H1 (cell line): Measurements from ENCODE around the gene VAPB. TPM values are rescaled to one million over a fixed set of nuclear protein-coding genes. Genes with fewer than 3 reads are reported as not detected.
A peak's percentile ranks its signal among the peaks of the same experiment; 100 is the strongest.

Source experiments
- CTCF ChIA-PET: fragments of 300-600 bp; sonication (Branson Sonifier 250); formaldehyde crosslinking; loops from one replicate; lab custom pipeline; 2021; ENCODE audit not compliant: partially characterized antibody; lab: Charles Lee
- POLR2A ChIA-PET: fragments of 300-600 bp; sonication (Branson Sonifier 250); formaldehyde crosslinking; loops from one replicate; lab custom pipeline; 2021; ENCODE audit warnings: inconsistent platforms; ENCODE audit not compliant: partially characterized antibody; lab: Charles Lee
- DNase-seq, 2 experiments: peaks; one replicate each; pipeline versions ENCODE4 v3.0.0 to v3.0.0-alpha.2; 2010 to 2022; ENCODE audit warnings: low spot score in 2 of 2, low read depth in 1 of 2, mixed read lengths in 1 of 2
- FAIRE-seq: peaks from 2 replicates; lab custom pipeline; 2011; peaks lifted over from hg19 to GRCh38; lab: Jason Lieb, UNC
- H2AFZ ChIP-seq: 2 replicates; pipeline ENCODE4 v1.8.1; 2012; ENCODE audit warnings: low read length, inconsistent platforms
- H2AK5ac ChIP-seq: 2 replicates; pipeline ENCODE4 v1.6.1; 2013; ENCODE audit warnings: low read depth, low read length
- H2BK120ac ChIP-seq: replicated peaks from 2 replicates; pipeline ENCODE3; 2013; ENCODE audit warnings: low read depth, low read length, inconsistent platforms
- H2BK12ac ChIP-seq: 2 replicates; pipeline ENCODE4 v1.6.1; 2013; ENCODE audit warnings: low read depth, low read length
- H2BK15ac ChIP-seq: 2 replicates; pipeline ENCODE4 v1.6.1; 2013; ENCODE audit warnings: low read length
- H2BK20ac ChIP-seq: 2 replicates; pipeline ENCODE4 v1.6.1; 2013; ENCODE audit warnings: low read length
- H2BK5ac ChIP-seq: 2 replicates; pipeline ENCODE4 v1.6.1; 2013; ENCODE audit warnings: low read depth, low read length
- H3K14ac ChIP-seq: 2 replicates; pipeline ENCODE4 v1.6.1; 2013; ENCODE audit warnings: inconsistent platforms; ENCODE audit not compliant: insufficient read length
- H3K18ac ChIP-seq: 2 replicates; pipeline ENCODE4 v1.6.1; 2013; ENCODE audit warnings: low read length; ENCODE audit errors: extremely low read depth
- H3K23ac ChIP-seq: 2 replicates; pipeline ENCODE4 v1.6.1; 2013; ENCODE audit warnings: inconsistent platforms; ENCODE audit not compliant: insufficient read length
- H3K23me2 ChIP-seq: 2 replicates; pipeline ENCODE4 v1.6.1; 2013; ENCODE audit warnings: low read depth, low read length
- H3K27ac ChIP-seq: 2 replicates; pipeline ENCODE4 v1.6.1; 2011; ENCODE audit warnings: low read depth, low read length, inconsistent platforms
- H3K27me3 ChIP-seq, 4 experiments: replicated peaks in 1 of 4; 1 replicate in 1 of 4; 2 replicates in 3 of 4; pipeline versions ENCODE4 v1.6.1 to v1.8.1; 2011 to 2013; ENCODE audit warnings: low read length in 3 of 4, mild to moderate bottlenecking in 3 of 4, inconsistent platforms in 2 of 4, mixed read lengths in 2 of 4, moderate library complexity in 1 of 4; ENCODE audit not compliant: control insufficient read depth in 3 of 4, insufficient read depth in 3 of 4; ENCODE audit errors: extremely low read depth in 1 of 4
- H3K36me3 ChIP-seq, 4 experiments: 2 replicates each; pipeline versions ENCODE4 v1.6.1 to v1.8.1; 2011 to 2013; ENCODE audit warnings: mild to moderate bottlenecking in 4 of 4, low read length in 3 of 4, moderate library complexity in 2 of 4, control low read depth in 1 of 4, inconsistent platforms in 1 of 4; ENCODE audit not compliant: insufficient read depth in 4 of 4, control insufficient read depth in 2 of 4
- H3K4ac ChIP-seq: replicated peaks from 2 replicates; pipeline ENCODE3; 2013; ENCODE audit warnings: low read length, low read depth, mixed read lengths, inconsistent platforms; ENCODE audit not compliant: insufficient read length
- H3K4me1 ChIP-seq, 4 experiments: replicated peaks in 1 of 4; 1 replicate in 1 of 4; 2 replicates in 3 of 4; pipeline versions ENCODE4 v1.6.1 to v1.8.1; 2011 to 2013; ENCODE audit warnings: low read length in 3 of 4, inconsistent platforms in 2 of 4, mixed read lengths in 1 of 4; ENCODE audit not compliant: insufficient read depth in 4 of 4, control insufficient read depth in 3 of 4
- H3K4me2 ChIP-seq, 2 experiments: 2 replicates each; pipeline versions ENCODE4 v1.6.1 to v1.8.1; 2011 to 2013; ENCODE audit warnings: low read depth in 2 of 2, low read length in 2 of 2, control low read depth in 1 of 2, inconsistent platforms in 1 of 2, mild to moderate bottlenecking in 1 of 2; ENCODE audit not compliant: insufficient read depth in 1 of 2
- H3K4me3 ChIP-seq, 4 experiments: fragments of 200-600, 300-600 bp in 1 of 4; sonication (generic), shearing (Covaris generic), sonication (Bioruptor Twin) in 1 of 4; 2 replicates each; pipeline versions ENCODE4 v1.5.1 to v1.8.1; 2011 to 2016; ENCODE audit warnings: low read length in 4 of 4, low read depth in 3 of 4, control low read depth in 2 of 4, inconsistent platforms in 2 of 4, mild to moderate bottlenecking in 2 of 4, mixed read lengths in 1 of 4, moderate library complexity in 1 of 4; ENCODE audit not compliant: insufficient read depth in 2 of 4; ENCODE audit errors: extremely low read depth in 1 of 4
- H3K56ac ChIP-seq: replicated peaks from 2 replicates; pipeline ENCODE3; 2013; ENCODE audit warnings: low read depth, mild to moderate bottlenecking, mixed read lengths, low read length, inconsistent platforms; ENCODE audit not compliant: insufficient read length
- H3K79me1 ChIP-seq: 2 replicates; pipeline ENCODE4 v1.6.1; 2013; ENCODE audit warnings: low read depth, low read length, control low read depth
- H3K79me2 ChIP-seq, 2 experiments: 2 replicates each; pipeline versions ENCODE4 v1.6.1 to v1.8.1; 2012 to 2013; ENCODE audit warnings: low read length in 2 of 2, mild to moderate bottlenecking in 2 of 2, inconsistent platforms in 1 of 2; ENCODE audit not compliant: insufficient read depth in 2 of 2, control insufficient read depth in 1 of 2
- H3K9ac ChIP-seq, 4 experiments: replicated peaks in 1 of 4; 1 replicate in 1 of 4; 2 replicates in 3 of 4; pipeline versions ENCODE4 v1.6.1 to v1.8.1; 2011 to 2013; ENCODE audit warnings: low read depth in 3 of 4, low read length in 3 of 4, control low read depth in 2 of 4, mild to moderate bottlenecking in 2 of 4, moderate library complexity in 2 of 4, inconsistent platforms in 1 of 4; ENCODE audit errors: extremely low read depth in 1 of 4
- H3K9me3 ChIP-seq, 2 experiments: 2 replicates each; pipeline versions ENCODE4 v1.6.1 to v1.8.1; 2012 to 2013; ENCODE audit warnings: mild to moderate bottlenecking in 2 of 2, moderate library complexity in 2 of 2, control low read depth in 1 of 2, inconsistent platforms in 1 of 2, low read depth in 1 of 2, low read length in 1 of 2, mixed read lengths in 1 of 2; ENCODE audit not compliant: insufficient read depth in 2 of 2
- H4K20me1 ChIP-seq, 2 experiments: replicated peaks in 1 of 2; 2 replicates each; pipeline versions ENCODE3 to v1.8.1; 2011 to 2013; ENCODE audit warnings: inconsistent platforms in 2 of 2, low read length in 2 of 2, mild to moderate bottlenecking in 1 of 2; ENCODE audit not compliant: insufficient read depth in 2 of 2, control insufficient read depth in 1 of 2
- H4K5ac ChIP-seq: 2 replicates; pipeline ENCODE4 v1.6.1; 2013; ENCODE audit warnings: low read length, low read depth, mixed read lengths, inconsistent platforms; ENCODE audit not compliant: insufficient read length
- H4K8ac ChIP-seq: 2 replicates; pipeline ENCODE4 v1.8.0; 2013; ENCODE audit warnings: mild to moderate bottlenecking, moderate library complexity, low read length, inconsistent platforms; ENCODE audit not compliant: insufficient read depth; ENCODE audit errors: extremely low read depth
- H4K91ac ChIP-seq: replicated peaks from 2 replicates; pipeline ENCODE3; 2013; ENCODE audit warnings: low read length, mixed read lengths, inconsistent platforms; ENCODE audit not compliant: insufficient read length
- JUN ChIP-seq: IDR thresholded peaks from 2 replicates; pipeline ENCODE4 v1.6.1; 2011; ENCODE audit warnings: low read depth, mild to moderate bottlenecking, improper control_type of control experiment, low read length
- SUZ12 ChIP-seq: fragments of 200-600 bp; sonication (generic); IDR thresholded peaks from 2 replicates; pipeline ENCODE4 v1.6.1; 2012; ENCODE audit warnings: mild to moderate bottlenecking, inconsistent platforms, low read length, moderate library complexity, mixed read lengths
- WGBS, 2 experiments: shearing (Covaris generic) in 1 of 2; methylation state at CpG; one replicate each; pipeline versions ENCODE4 v1.1.6 to v1.1.7; 2013 to 2015; ENCODE audit warnings: low lambda C conversion rate in 2 of 2, mixed read lengths in 2 of 2, inconsistent platforms in 1 of 2, low coverage in 1 of 2, missing lambda C conversion rate in 1 of 2; ENCODE audit not compliant: insufficient replicate concordance in 2 of 2, insufficient coverage in 1 of 2, insufficient read length in 1 of 2; ENCODE audit errors: extremely low coverage in 1 of 2, missing lambda C conversion rate in 1 of 2; 5-methylcytosine and 5-hydroxymethylcytosine counted together
- polyA plus RNA-seq, 7 experiments: library from polyadenylated mRNA; depleted of rRNA in 3 of 7; stranded (reverse) in 5 of 7; unstranded in 2 of 7; fragments of >200 nt in 5 of 7; fragments of 200-250 nt in 2 of 7; gene quantifications; 1 replicate in 5 of 7; 2 replicates in 1 of 7; 4 replicates in 1 of 7; pipeline versions ENCODE4 v1.2.1 to v1.2.3, GENCODE V29; 2011 to 2013; ENCODE audit warnings: missing spikeins in 2 of 7, mixed read lengths in 2 of 7
- total RNA-seq: library from RNA; stranded (reverse); fragmentation: NEBNext Ultra II Directional; extraction: Animal tissue kit (Norgen Biotek cat#: 25700); gene quantifications from 2 replicates; pipeline ENCODE4 v1.2.1, GENCODE V29; 2021
- TF ChIP-seq, protein P1 (sequence below): IDR thresholded peaks from 2 replicates; pipeline ENCODE4 v1.6.1; 2012; ENCODE audit warnings: low read length, inconsistent platforms

VAPB gene
- total and polyA plus RNA-seq, 2 of the 8 experiments (the other 6 are each of a cell fraction or from before 2014, with no cell fraction given) = 24.4 to 62.8 TPM

DNA sequence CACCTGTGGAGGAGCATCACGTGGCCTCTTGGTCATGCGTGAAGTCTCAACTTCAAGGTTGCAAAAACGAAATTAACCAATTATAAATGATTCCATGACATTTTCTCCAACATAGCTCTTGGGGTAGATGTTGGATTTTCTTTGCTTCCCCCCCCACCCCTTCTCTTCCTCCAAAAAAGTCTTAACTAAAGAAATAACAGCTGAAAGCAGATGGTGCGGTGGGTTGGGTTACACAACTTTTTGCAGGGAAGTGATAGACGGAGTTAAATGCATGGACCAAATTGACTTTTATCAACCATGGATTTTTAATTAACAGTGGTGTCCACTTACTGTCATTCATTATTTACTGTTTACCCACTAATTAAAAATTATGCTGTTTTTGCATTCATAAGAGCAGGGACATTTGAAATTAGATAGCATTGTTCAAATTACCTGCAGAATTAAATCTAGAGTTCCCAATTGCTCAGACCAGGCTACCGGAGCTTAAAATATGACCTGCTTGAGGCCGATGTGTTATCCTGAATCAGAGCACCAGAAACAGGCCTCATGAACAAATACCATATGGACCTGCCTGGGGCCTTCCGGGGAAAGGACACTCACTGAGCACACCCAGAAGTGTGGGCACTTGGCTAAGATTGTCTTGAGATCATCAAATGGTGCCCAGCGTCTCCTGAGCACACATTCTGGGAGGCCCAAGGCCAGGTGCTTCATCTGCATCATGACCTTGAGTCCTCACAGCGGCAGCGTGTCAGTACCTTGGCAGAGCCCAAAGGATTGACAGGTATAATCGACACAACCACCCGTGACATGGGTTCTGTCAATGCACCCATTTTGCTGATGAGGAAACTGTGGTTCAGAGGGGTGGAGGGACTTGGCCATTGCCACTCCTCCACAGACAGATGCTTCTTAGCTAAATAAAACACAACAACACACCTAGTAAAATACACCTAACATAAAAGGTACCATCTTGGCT is 84.7 kb downstream of the VAPB start:
- H2BK20ac ChIP-seq = no peak overlapping the region
- TF ChIP-seq, protein P1, sequence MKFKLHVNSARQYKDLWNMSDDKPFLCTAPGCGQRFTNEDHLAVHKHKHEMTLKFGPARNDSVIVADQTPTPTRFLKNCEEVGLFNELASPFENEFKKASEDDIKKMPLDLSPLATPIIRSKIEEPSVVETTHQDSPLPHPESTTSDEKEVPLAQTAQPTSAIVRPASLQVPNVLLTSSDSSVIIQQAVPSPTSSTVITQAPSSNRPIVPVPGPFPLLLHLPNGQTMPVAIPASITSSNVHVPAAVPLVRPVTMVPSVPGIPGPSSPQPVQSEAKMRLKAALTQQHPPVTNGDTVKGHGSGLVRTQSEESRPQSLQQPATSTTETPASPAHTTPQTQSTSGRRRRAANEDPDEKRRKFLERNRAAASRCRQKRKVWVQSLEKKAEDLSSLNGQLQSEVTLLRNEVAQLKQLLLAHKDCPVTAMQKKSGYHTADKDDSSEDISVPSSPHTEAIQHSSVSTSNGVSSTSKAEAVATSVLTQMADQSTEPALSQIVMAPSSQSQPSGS = no peak
- TF ChIP-seq SUZ12 (no peak), JUN (no peak)
- no peak overlapping the region for H3K23ac ChIP-seq
- H3K79me1 ChIP-seq = no peaks in the 10 kb centered on the region
- H3K18ac ChIP-seq = no peak overlapping the region
- H4K5ac ChIP-seq = no peak overlapping the region
- no peak for FAIRE-seq
- H3K4ac ChIP-seq = no peak overlapping the region
- H3K9me3 ChIP-seq = peaks cover 7 to 15% of the 10 kb centered on the region in 2 experiments; a peak in 3 of 4 replicates
- no peak overlapping the region for H3K4me3 ChIP-seq
- H3K36me3 ChIP-seq = no peaks in the 10 kb centered on the region
- H2BK5ac ChIP-seq = no peak overlapping the region
- no peak overlapping the region for H2BK15ac ChIP-seq
- H4K8ac ChIP-seq = no peak overlapping the region
- no peaks in the 10 kb centered on the region for H3K27me3 ChIP-seq
- no peak overlapping the region for H3K4me2 ChIP-seq
- CTCF ChIA-PET = interaction anchor here (0.6 to 1.0 kb wide), 4 partner anchors 10 to 964 kb away, joined by 3 read pairs; no protein-coding TSS in a partner anchor
- DNase-seq = peak in 1 of 2 experiments; percentile 26
- no peak overlapping the region for H3K9ac ChIP-seq
- no peaks in the 10 kb centered on the region for H3K79me2 ChIP-seq
- no peak overlapping the region for H3K14ac ChIP-seq
- POLR2A ChIA-PET = no interaction called here
- H4K91ac ChIP-seq = no peak overlapping the region
- 87% methylated on average over 13 of the region's 13 CpGs; no CpG with 5 or more reads in 1 of the 2 experiments for WGBS, 2 experiments
- no peak overlapping the region for H3K27ac ChIP-seq
- no peaks in the 10 kb centered on the region for H4K20me1 ChIP-seq
- no peak overlapping the region for H3K56ac ChIP-seq
- no peaks in the 10 kb centered on the region for H3K23me2 ChIP-seq
- no peak overlapping the region for H2BK12ac ChIP-seq
- H2AK5ac ChIP-seq = no peak overlapping the region
- H3K4me1 ChIP-seq = peaks cover 0 to 3% (median 0%) of the 10 kb centered on the region in 4 experiments; a peak in 2 of 7 replicates
- H2AFZ ChIP-seq = no peak overlapping the region
- H2BK120ac ChIP-seq = no peak overlapping the region
